Measurements from ENCODE around the gene GANAB. TPM values are rescaled to one million over a fixed set of nuclear protein-coding genes. Genes with fewer than 3 reads are reported as not detected.
"Not testable (repeated sequence)": the region's sequence is repeated elsewhere in the genome, so short reads cannot be mapped to it uniquely, and the experiment has no call there.

The GANAB gene
- total RNA-seq, 2 experiments from 2014 or later, result 290 to 291 TPM

GRCh38 chr11:62646825-62647608, 604 bp upstream of the GANAB start:
- no peak for DNase-seq
- Mint-ChIP-seq H3K36me3 (ENCODE audit: low read depth) (peaks cover 30% of the 10 kb centered on the region), H3K27ac (peak overlapping the region; percentile 95), H3K4me3 (peak overlapping the region; percentile 97), H3K9me3 (no peaks in the 10 kb centered on the region), H3K27me3 (no peaks in the 10 kb centered on the region), H3K4me1 (peaks cover 41% of the 10 kb centered on the region)
- CTCF ChIA-PET, result interaction anchor here (1.1 to 1.4 kb wide), 4 partner anchors 18 to 139 kb away, joined by 3 to 6 read pairs (median 4); partner anchors contain the start of genes C11orf98, CSKMT and MTA2
- POLR2A ChIA-PET, result interaction anchor here (0.6 to 1.5 kb wide), 4 partner anchors 18 to 194 kb away, joined by 3 to 7 read pairs (median 4); partner anchors contain the start of genes C11orf98, CSKMT and HNRNPUL2

GRCh38 chr11:62645671-62645945, 805 bp downstream of the GANAB start:
- H3K4me1 Mint-ChIP-seq, result peaks cover 45% of the 10 kb centered on the region
- no peaks in the 10 kb centered on the region for H3K9me3 Mint-ChIP-seq
- H3K36me3 Mint-ChIP-seq (ENCODE audit: low read depth), result peaks cover 32% of the 10 kb centered on the region
- peak overlapping the region; percentile 97 for H3K4me3 Mint-ChIP-seq
- ChIA-PET CTCF (interaction anchor here (0.6 to 1.4 kb wide), 3 partner anchors 8 to 141 kb away, joined by 3 to 4 read pairs (median 3); no protein-coding TSS in a partner anchor), POLR2A (interaction anchor here (0.6 kb wide), 1 partner anchor 83 kb away, joined by 3 read pairs; no protein-coding TSS in a partner anchor)
- H3K27me3 Mint-ChIP-seq, result no peaks in the 10 kb centered on the region
- peak overlapping the region; percentile 95 for H3K27ac Mint-ChIP-seq
- no peak for DNase-seq

GRCh38 chr11:62644220-62644619, 2.2 kb downstream of the GANAB start:
- Mint-ChIP-seq H3K36me3 (ENCODE audit: low read depth) (peaks cover 34% of the 10 kb centered on the region), H3K9me3 (peaks cover 2% of the 10 kb centered on the region), H3K4me1 (peaks cover 50% of the 10 kb centered on the region), H3K27ac (no peak overlapping the region), H3K4me3 (peak overlapping the region; percentile 32), H3K27me3 (no peaks in the 10 kb centered on the region)
- no peak for DNase-seq
- ChIA-PET CTCF (interaction anchor here (0.6 to 1.5 kb wide), 5 partner anchors 10 to 220 kb away, joined by 3 to 7 read pairs (median 4); partner anchors contain the start of genes C11orf98 and CSKMT), POLR2A (no interaction called here)

- Mint-ChIP-seq H3K27ac (peak overlapping the region; percentile 69), H3K9me3 (no peaks in the 10 kb centered on the region), H3K4me3 (no peak overlapping the region), H3K27me3 (no peaks in the 10 kb centered on the region), H3K36me3 (ENCODE audit: low read depth) (peaks cover 64% of the 10 kb centered on the region), H3K4me1 (peaks cover 22% of the 10 kb centered on the region)
- CTCF ChIA-PET, result interaction anchor here (2.7 kb wide), 1 partner anchor 10 kb away, joined by 12 read pairs; the partner anchor contains the start of gene B3GAT3
- no peak for DNase-seq
- POLR2A ChIA-PET, result interaction anchor here (0.5 to 0.6 kb wide), 2 partner anchors 8 to 63 kb away, joined by 3 read pairs; no protein-coding TSS in a partner anchor
Observed at GRCh38 chr11:62632492-62632891, 13.9 kb downstream of the GANAB start.

GRCh38 chr11:62627713-62628112, 18.7 kb downstream of the GANAB start:
- Mint-ChIP-seq H3K27ac (peak overlapping the region; percentile 27), H3K4me3 (no peak overlapping the region), H3K9me3 (no peaks in the 10 kb centered on the region), H3K4me1 (peaks cover 2% of the 10 kb centered on the region), H3K36me3 (ENCODE audit: low read depth) (peaks cover 58% of the 10 kb centered on the region), H3K27me3 (no peaks in the 10 kb centered on the region)
- POLR2A ChIA-PET, result no interaction called here
- CTCF ChIA-PET, result interaction anchor here (0.8 to 2.6 kb wide), 3 partner anchors 12 to 53 kb away, joined by 3 to 14 read pairs (median 4); no protein-coding TSS in a partner anchor
- DNase-seq, result no peak

GRCh38 chr11:62622476-62623089, 23.8 kb downstream of the GANAB start:
- DNase-seq, result no peak
- H3K4me3 Mint-ChIP-seq, result peak overlapping the region; percentile 85
- H3K27ac Mint-ChIP-seq, result peak overlapping the region; percentile 96
- ChIA-PET POLR2A (interaction anchor here (0.6 to 1.7 kb wide), 2 partner anchors 30 to 31 kb away, joined by 3 to 9 read pairs; partner anchors contain the start of gene TUT1), CTCF (interaction anchor here (1.0 to 4.7 kb wide), 12 partner anchors 9 to 198 kb away, joined by 3 to 40 read pairs (median 5); partner anchors contain the start of genes ROM1 and ZBTB3)
- peaks cover 26% of the 10 kb centered on the region for H3K4me1 Mint-ChIP-seq
- no peaks in the 10 kb centered on the region for H3K27me3 Mint-ChIP-seq
- no peaks in the 10 kb centered on the region for H3K9me3 Mint-ChIP-seq
- peaks cover 41% of the 10 kb centered on the region for H3K36me3 Mint-ChIP-seq (ENCODE audit: low read depth)

- POLR2A ChIA-PET, result interaction anchor here (0.6 to 1.7 kb wide), 3 partner anchors 29 to 43 kb away, joined by 3 to 9 read pairs (median 4); partner anchors contain the start of genes C11orf98, CSKMT and TUT1
- no peaks in the 10 kb centered on the region for H3K27me3 Mint-ChIP-seq
- H3K27ac Mint-ChIP-seq, result peak within 1 kb of the TSS; percentile 98
- CTCF ChIA-PET, result interaction anchor here (1.0 to 4.7 kb wide), 14 partner anchors 8 to 164 kb away, joined by 3 to 40 read pairs (median 4); partner anchors contain the start of genes EML3, LBHD1, ROM1 and ZBTB3
- H3K4me1 Mint-ChIP-seq, result peaks cover 27% of the 10 kb centered on the region
- peak within 1 kb of the TSS; percentile 85 for H3K4me3 Mint-ChIP-seq
- DNase-seq, result peak; percentile 98
- peaks cover 36% of the 10 kb centered on the region for H3K36me3 Mint-ChIP-seq (ENCODE audit: low read depth)
- H3K9me3 Mint-ChIP-seq, result no peaks in the 10 kb centered on the region
Observed at GRCh38 chr11:62621567-62622470, 24.6 kb downstream of the GANAB start, which contains the start of gene B3GAT3. Gene B3GAT3 (minus strand): TSS chr11:62621986. CDS start chr11:62621947, 39 bp downstream.

GRCh38 chr11:62621027-62621566, 25.3 kb downstream of the GANAB start:
- Mint-ChIP-seq H3K4me1 (peaks cover 32% of the 10 kb centered on the region), H3K27ac (peak overlapping the region; percentile 98), H3K27me3 (no peaks in the 10 kb centered on the region), H3K4me3 (peak overlapping the region; percentile 85), H3K9me3 (no peaks in the 10 kb centered on the region), H3K36me3 (ENCODE audit: low read depth) (peaks cover 36% of the 10 kb centered on the region)
- ChIA-PET CTCF (interaction anchor here (0.6 to 4.7 kb wide), 10 partner anchors 8 to 196 kb away, joined by 3 to 40 read pairs (median 4); partner anchors contain the start of genes EML3, LBHD1 and ROM1), POLR2A (interaction anchor here (0.7 to 1.7 kb wide), 2 partner anchors 30 to 44 kb away, joined by 4 to 9 read pairs; partner anchors contain the start of genes C11orf98, CSKMT and TUT1)
- no peak for DNase-seq

- CTCF ChIA-PET, result interaction anchor here (0.8 kb wide), 1 partner anchor 23 kb away, joined by 3 read pairs; no protein-coding TSS in a partner anchor
- H3K4me3 Mint-ChIP-seq, DNase-seq, POLR2A ChIA-PET, H3K27me3 Mint-ChIP-seq, H3K9me3 Mint-ChIP-seq, H3K27ac Mint-ChIP-seq: not testable (repeated sequence)
- peaks cover 45% of the 10 kb centered on the region for H3K4me1 Mint-ChIP-seq
- peaks cover 37% of the 10 kb centered on the region for H3K36me3 Mint-ChIP-seq (ENCODE audit: low read depth)
Observed at GRCh38 chr11:62616957-62617356, 29.5 kb downstream of the GANAB start.

GRCh38 chr11:62615521-62615920, 30.9 kb downstream of the GANAB start:
- H3K36me3 Mint-ChIP-seq (ENCODE audit: low read depth), result peaks cover 34% of the 10 kb centered on the region
- H3K27me3 Mint-ChIP-seq, result no peaks in the 10 kb centered on the region
- H3K4me3 Mint-ChIP-seq, result no peak overlapping the region
- no peak for DNase-seq
- ChIA-PET CTCF (interaction anchor here (0.6 to 1.0 kb wide), 2 partner anchors 11 to 1621 kb away, joined by 3 to 4 read pairs; no protein-coding TSS in a partner anchor), POLR2A (no interaction called here)
- peak overlapping the region; percentile 62 for H3K27ac Mint-ChIP-seq
- H3K4me1 Mint-ChIP-seq, result peaks cover 44% of the 10 kb centered on the region
- no peaks in the 10 kb centered on the region for H3K9me3 Mint-ChIP-seq

- no peaks in the 10 kb centered on the region for H3K9me3 Mint-ChIP-seq
- POLR2A ChIA-PET, result no interaction called here
- H3K4me3 Mint-ChIP-seq, result peak overlapping the region; percentile 30
- H3K36me3 Mint-ChIP-seq (ENCODE audit: low read depth), result peaks cover 40% of the 10 kb centered on the region
- peak overlapping the region; percentile 87 for H3K27ac Mint-ChIP-seq
- DNase-seq, result no peak
- peaks cover 43% of the 10 kb centered on the region for H3K4me1 Mint-ChIP-seq
- no peaks in the 10 kb centered on the region for H3K27me3 Mint-ChIP-seq
- CTCF ChIA-PET, result interaction anchor here (1.2 to 1.5 kb wide), 2 partner anchors 56 to 267 kb away, joined by 3 read pairs; partner anchors contain the start of gene SLC3A2
Observed at GRCh38 chr11:62614275-62614674, 32.1 kb downstream of the GANAB start.
